ENCODE data around the gene SEPTIN6. TPM values are rescaled to one million over a fixed set of nuclear protein-coding genes. Genes with fewer than 3 reads are reported as not detected.

The SEPTIN6 gene
- total and polyA plus RNA-seq, 2 of the 4 experiments (the other 2 are of a cell fraction): 16.2 to 19.0 TPM

- TF ChIP-seq, protein P1, sequence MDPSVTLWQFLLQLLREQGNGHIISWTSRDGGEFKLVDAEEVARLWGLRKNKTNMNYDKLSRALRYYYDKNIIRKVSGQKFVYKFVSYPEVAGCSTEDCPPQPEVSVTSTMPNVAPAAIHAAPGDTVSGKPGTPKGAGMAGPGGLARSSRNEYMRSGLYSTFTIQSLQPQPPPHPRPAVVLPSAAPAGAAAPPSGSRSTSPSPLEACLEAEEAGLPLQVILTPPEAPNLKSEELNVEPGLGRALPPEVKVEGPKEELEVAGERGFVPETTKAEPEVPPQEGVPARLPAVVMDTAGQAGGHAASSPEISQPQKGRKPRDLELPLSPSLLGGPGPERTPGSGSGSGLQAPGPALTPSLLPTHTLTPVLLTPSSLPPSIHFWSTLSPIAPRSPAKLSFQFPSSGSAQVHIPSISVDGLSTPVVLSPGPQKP (IDR thresholded peaks at IDR 0.05; ENCODE audit: borderline replicate concordance, low read depth, low read length): no peak
Observed at GRCh38 chrX:119692191-119693039, 553 bp downstream of the SEPTIN6 start (continued).

Data from IMR-90 (cell line).